ENCODE data around the gene TMEM38B. TPM values are rescaled to one million over a fixed set of nuclear protein-coding genes. Genes with fewer than 3 reads are reported as not detected.

Gene TMEM38B
- total RNA-seq, 1 donor from 2014 or later, result 9.3 TPM

DNA sequence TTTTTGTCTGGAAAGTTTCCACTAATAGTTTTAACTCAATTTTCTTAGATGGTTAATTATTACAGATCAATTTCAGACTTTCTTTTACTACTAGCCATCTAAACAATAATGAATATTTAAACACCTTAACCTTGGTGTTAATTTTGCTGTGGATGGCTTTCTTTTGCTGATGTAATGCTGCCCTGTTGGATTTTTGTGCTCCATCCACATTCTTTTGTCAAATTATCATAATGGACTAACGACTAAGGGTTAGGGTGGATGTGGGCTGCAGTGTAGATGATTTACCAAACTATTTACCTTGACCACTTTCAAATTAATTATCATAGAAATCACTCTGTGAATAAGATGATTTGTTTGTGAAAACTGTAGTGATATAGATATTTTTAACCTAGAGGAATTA is 15.6 kb upstream of the TMEM38B start:
- TF ChIP-seq EZH2 (IDR thresholded peaks at IDR 0.05; ENCODE audit: insufficient read depth, low read length), result no peak
- TF ChIP-seq, protein P1, sequence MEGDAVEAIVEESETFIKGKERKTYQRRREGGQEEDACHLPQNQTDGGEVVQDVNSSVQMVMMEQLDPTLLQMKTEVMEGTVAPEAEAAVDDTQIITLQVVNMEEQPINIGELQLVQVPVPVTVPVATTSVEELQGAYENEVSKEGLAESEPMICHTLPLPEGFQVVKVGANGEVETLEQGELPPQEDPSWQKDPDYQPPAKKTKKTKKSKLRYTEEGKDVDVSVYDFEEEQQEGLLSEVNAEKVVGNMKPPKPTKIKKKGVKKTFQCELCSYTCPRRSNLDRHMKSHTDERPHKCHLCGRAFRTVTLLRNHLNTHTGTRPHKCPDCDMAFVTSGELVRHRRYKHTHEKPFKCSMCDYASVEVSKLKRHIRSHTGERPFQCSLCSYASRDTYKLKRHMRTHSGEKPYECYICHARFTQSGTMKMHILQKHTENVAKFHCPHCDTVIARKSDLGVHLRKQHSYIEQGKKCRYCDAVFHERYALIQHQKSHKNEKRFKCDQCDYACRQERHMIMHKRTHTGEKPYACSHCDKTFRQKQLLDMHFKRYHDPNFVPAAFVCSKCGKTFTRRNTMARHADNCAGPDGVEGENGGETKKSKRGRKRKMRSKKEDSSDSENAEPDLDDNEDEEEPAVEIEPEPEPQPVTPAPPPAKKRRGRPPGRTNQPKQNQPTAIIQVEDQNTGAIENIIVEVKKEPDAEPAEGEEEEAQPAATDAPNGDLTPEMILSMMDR (IDR thresholded peaks at IDR 0.05; ENCODE audit: insufficient read depth, low read depth, low read length), result no peak
- H3K4me1 Mint-ChIP-seq (ENCODE audit: low read depth, unreplicated experiment), result no peaks in the 10 kb centered on the region
- Histone ChIP-seq H3K27ac (ENCODE audit: low read depth, low read length) (no peak overlapping the region), H3K79me2 (ENCODE audit: insufficient read depth, low read length) (no peaks in the 10 kb centered on the region), H3K4me3 (ENCODE audit: insufficient read depth, low read depth, low read length) (no peak overlapping the region), H4K20me1 (ENCODE audit: insufficient read depth, low read length) (no peaks in the 10 kb centered on the region), H3K36me3 (ENCODE audit: insufficient read depth, low read length) (no peaks in the 10 kb centered on the region), H3K4me1 (ENCODE audit: insufficient read depth, low read length) (no peaks in the 10 kb centered on the region), H3K4me2 (ENCODE audit: low read length) (no peak overlapping the region), H2AFZ (ENCODE audit: low read depth, low read length) (no peak overlapping the region), H3K27me3 (ENCODE audit: insufficient read depth, low read length) (no peaks in the 10 kb centered on the region), H3K9ac (ENCODE audit: low read length) (no peak overlapping the region), H3K9me3 (ENCODE audit: insufficient read depth, low read depth, low read length) (no peaks in the 10 kb centered on the region)
- H3K36me3 Mint-ChIP-seq (ENCODE audit: low read depth, unreplicated experiment), result no peaks in the 10 kb centered on the region
- no peak overlapping the region for H3K27ac Mint-ChIP-seq (ENCODE audit: unreplicated experiment)
- DNase-seq (ENCODE audit: low read depth) (no peak), FAIRE-seq (no peak)
- H3K9me3 Mint-ChIP-seq (ENCODE audit: unreplicated experiment), result no peaks in the 10 kb centered on the region
- H3K27me3 Mint-ChIP-seq (ENCODE audit: low read depth, unreplicated experiment), result peaks cover 3% of the 10 kb centered on the region
- H3K4me3 Mint-ChIP-seq (ENCODE audit: unreplicated experiment), result no peak overlapping the region

DNA sequence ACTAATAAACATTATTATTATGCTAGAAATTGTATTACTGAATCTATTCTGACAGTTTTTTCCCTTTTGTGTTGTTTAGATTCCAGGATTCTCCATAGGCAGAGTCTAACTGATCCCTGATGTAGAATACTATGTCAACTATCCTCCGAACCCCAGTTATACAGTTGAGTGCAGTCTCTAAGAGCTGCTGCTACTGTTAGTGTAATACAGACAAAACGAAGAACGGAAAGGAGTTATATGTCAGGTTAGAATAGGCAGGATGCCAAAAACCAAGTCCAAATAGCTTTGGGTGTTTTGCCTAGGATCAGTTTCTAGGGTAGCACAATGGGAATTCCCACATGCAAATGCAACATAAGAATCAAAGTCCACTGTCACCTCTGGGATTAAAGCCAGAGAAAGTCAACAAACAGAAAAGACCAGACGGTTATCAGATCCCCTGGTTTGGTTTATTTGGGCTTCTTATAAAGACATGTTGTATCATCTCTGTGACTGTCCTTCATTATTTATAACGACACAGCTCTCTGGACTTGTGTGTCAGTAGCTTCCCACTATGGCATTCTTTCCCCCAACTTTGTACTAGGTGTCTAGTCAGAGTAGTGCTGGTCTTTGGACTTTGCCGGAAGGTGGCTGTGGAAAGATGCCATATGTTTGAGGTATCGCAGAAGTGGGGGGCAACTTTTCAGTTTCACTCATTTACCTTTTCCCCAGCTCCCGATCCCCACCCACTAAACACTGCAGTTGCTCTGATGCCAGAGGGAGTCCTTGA is 14.9 kb upstream of the TMEM38B start:
- H3K9ac ChIP-seq (ENCODE audit: low read length), result no peak overlapping the region
- no peaks in the 10 kb centered on the region for H3K4me1 Mint-ChIP-seq (ENCODE audit: low read depth, unreplicated experiment)

More for the DNA sequence above, 14.9 kb upstream of the TMEM38B start:
- Histone ChIP-seq H3K79me2 (ENCODE audit: insufficient read depth, low read length) (no peaks in the 10 kb centered on the region), H3K4me3 (ENCODE audit: insufficient read depth, low read depth, low read length) (no peak overlapping the region), H3K27me3 (ENCODE audit: insufficient read depth, low read length) (no peaks in the 10 kb centered on the region), H3K4me2 (ENCODE audit: low read length) (no peak overlapping the region), H4K20me1 (ENCODE audit: insufficient read depth, low read length) (no peaks in the 10 kb centered on the region), H3K27ac (ENCODE audit: low read depth, low read length) (no peak overlapping the region), H3K9me3 (ENCODE audit: insufficient read depth, low read depth, low read length) (no peaks in the 10 kb centered on the region), H3K4me1 (ENCODE audit: insufficient read depth, low read length) (no peaks in the 10 kb centered on the region), H3K36me3 (ENCODE audit: insufficient read depth, low read length) (no peaks in the 10 kb centered on the region), H2AFZ (ENCODE audit: low read depth, low read length) (no peak overlapping the region)
- TF ChIP-seq EZH2 (IDR thresholded peaks at IDR 0.05; ENCODE audit: insufficient read depth, low read length), result no peak
- TF ChIP-seq, protein P1 (IDR thresholded peaks at IDR 0.05; ENCODE audit: insufficient read depth, low read depth, low read length), result no peak
- Mint-ChIP-seq H3K27me3 (ENCODE audit: low read depth, unreplicated experiment) (peaks cover 3% of the 10 kb centered on the region), H3K4me3 (ENCODE audit: unreplicated experiment) (no peak overlapping the region), H3K27ac (ENCODE audit: unreplicated experiment) (no peak overlapping the region), H3K9me3 (ENCODE audit: unreplicated experiment) (no peaks in the 10 kb centered on the region), H3K36me3 (ENCODE audit: low read depth, unreplicated experiment) (no peaks in the 10 kb centered on the region)
- DNase-seq (ENCODE audit: low read depth) (no peak), FAIRE-seq (no peak)
